Panc1 (cell line): ENCODE results near the gene TMSB10. TPM values are rescaled to one million over a fixed set of nuclear protein-coding genes. Genes with fewer than 3 reads are reported as not detected.

ENCODE experiments used
- ATAC-seq: fragments of 200-7000 bp; cut with Tn5 transposase; 2 replicates; pipeline ENCODE4 v1.9.1; 2020; ENCODE audit warnings: mild to moderate bottlenecking, moderate library complexity
- BruUV-seq: library from RNA; stranded (reverse); fragments of 400-500 nt; replicated peaks from 2 replicates; lab custom pipeline; 2021; lab: Mats Ljungman, UMichigan
- CTCF ChIA-PET: fragments of 300-600 bp; sonication (Branson Sonifier 250); formaldehyde crosslinking; loops from one replicate; lab custom pipeline; 2022; ENCODE audit warnings: antibody characterized with exemption; lab: Charles Lee
- POLR2A ChIA-PET: fragments of 300-600 bp; sonication (Branson Sonifier 250); formaldehyde crosslinking; loops from one replicate; lab custom pipeline; 2022; ENCODE audit warnings: antibody characterized with exemption; lab: Charles Lee
- DNase-seq: peaks from one replicate; pipeline ENCODE4 v3.0.0-alpha.2; 2010; ENCODE audit warnings: low read depth, low spot score
- H3K27ac ChIP-seq: 2 replicates; pipeline ENCODE4 v1.5.1; 2011; ENCODE audit warnings: mild to moderate bottlenecking, low read length, inconsistent platforms
- H3K27me3 ChIP-seq: fragments of 200-500 bp; sonication (Bioruptor generic); 2 replicates; pipeline ENCODE4 v1.6.0; 2014; ENCODE audit warnings: low read length, inconsistent platforms; ENCODE audit not compliant: control insufficient read depth, insufficient read depth
- H3K36me3 ChIP-seq: fragments of 200-500 bp; sonication (Bioruptor generic); 2 replicates; pipeline ENCODE4 v1.5.1; 2014; ENCODE audit warnings: inconsistent platforms, mild to moderate bottlenecking, low read length, moderate library complexity; ENCODE audit not compliant: control insufficient read depth, insufficient read depth
- H3K4me1 ChIP-seq: 2 replicates; pipeline ENCODE4 v1.5.1; 2011; ENCODE audit warnings: inconsistent platforms, mild to moderate bottlenecking, low read length, moderate library complexity; ENCODE audit not compliant: control insufficient read depth, insufficient read depth
- H3K4me3 ChIP-seq, 2 experiments: 2 replicates each; pipeline ENCODE4 v1.5.1; 2011 to 2012; ENCODE audit warnings: low read depth in 2 of 2, low read length in 2 of 2, mild to moderate bottlenecking in 2 of 2, inconsistent platforms in 1 of 2, moderate library complexity in 1 of 2
- H3K9me3 ChIP-seq: fragments of 200-500 bp; sonication (Bioruptor generic); 2 replicates; pipeline ENCODE4 v1.5.1; 2014; ENCODE audit warnings: low read depth, mild to moderate bottlenecking, inconsistent platforms, low read length, moderate library complexity; ENCODE audit not compliant: control insufficient read depth, insufficient read depth
- CTCF ChIP-seq: fragments of 450-650 bp; IDR thresholded peaks from 2 replicates; pipeline ENCODE4 v1.5.1; 2017; ENCODE audit warnings: mild to moderate bottlenecking
- POLR2AphosphoS5 ChIP-seq: IDR thresholded peaks from 2 replicates; pipeline ENCODE4 v1.6.1; 2012; ENCODE audit warnings: mild to moderate bottlenecking, low read depth, low read length, moderate library complexity
- REST ChIP-seq, 2 experiments: IDR thresholded peaks; 2 replicates each; pipeline ENCODE4 v1.6.1; 2011 to 2012; ENCODE audit warnings: low read depth in 2 of 2, control low read depth in 1 of 2, low read length in 1 of 2, mild to moderate bottlenecking in 1 of 2, moderate library complexity in 1 of 2; ENCODE audit not compliant: insufficient read depth in 1 of 2
- SIN3A ChIP-seq: IDR thresholded peaks from 2 replicates; pipeline ENCODE4 v1.6.1; 2012; ENCODE audit warnings: low read depth, mild to moderate bottlenecking, low read length, moderate library complexity, borderline replicate concordance; ENCODE audit not compliant: insufficient read depth
- TCF7L2 ChIP-seq: IDR thresholded peaks from 2 replicates; pipeline ENCODE4 v1.6.1; 2011; ENCODE audit warnings: mild to moderate bottlenecking, low read depth, low read length, inconsistent platforms
- in situ Hi-C: cut with HindIII; loops from 2 replicates; pipeline ENCODE4 v1.10.0; 2016; ENCODE audit warnings: low sequenced_read_pairs, low pct_unique_long_range_greater_than_20kb
- intact Hi-C: fragments of 100-400 bp; cut with micrococcal nuclease; formaldehyde crosslinking; loops from one replicate; pipeline ENCODE4 v1.10.0; 2022; ENCODE audit not compliant: unreplicated experiment
- total RNA-seq: library from RNA; stranded (reverse); gene quantifications from one replicate; pipeline ENCODE4 v1.2.1, GENCODE V29; 2021; ENCODE audit not compliant: unreplicated experiment

The TMSB10 gene
- total RNA-seq, 1 experiment from 2014 or later, result 1,916 TPM

- no peak overlapping the region for H3K4me3 ChIP-seq
- no peaks in the 10 kb centered on the region for H3K9me3 ChIP-seq
- DNase-seq, result no peak
- TF ChIP-seq TCF7L2, result no peak
- no peak for TF ChIP-seq POLR2AphosphoS5
- no peak for TF ChIP-seq SIN3A
- no peak for TF ChIP-seq REST (IDR thresholded peaks at IDR 0.05; ENCODE audit: insufficient read depth in 1 of 2, low read depth in 2 of 2, low read length in 1 of 2)
- no peak for TF ChIP-seq CTCF
- in situ Hi-C loops, result no loop called here
- no TSS peak for BruUV-seq
- POLR2A ChIA-PET, result no interaction called here
- CTCF ChIA-PET, result no interaction called here
- peaks cover 12% of the 10 kb centered on the region for H3K4me1 ChIP-seq
- peaks cover 21% of the 10 kb centered on the region for H3K27me3 ChIP-seq
- no peak overlapping the region for H3K27ac ChIP-seq
- intact Hi-C loops, result no loop called here
- no peak for ATAC-seq
- no peaks in the 10 kb centered on the region for H3K36me3 ChIP-seq
Measured at GRCh38 chr2:84878896-84879583, 26.4 kb upstream of the TMSB10 start.

GRCh38 chr2:84879584-84880394, 25.7 kb upstream of the TMSB10 start:
- Histone ChIP-seq H3K9me3 (no peaks in the 10 kb centered on the region), H3K27ac (no peak overlapping the region), H3K4me3 (peak overlapping the region; percentile 46 to 78), H3K27me3 (peaks cover 21% of the 10 kb centered on the region), H3K4me1 (peaks cover 12% of the 10 kb centered on the region), H3K36me3 (no peaks in the 10 kb centered on the region)
- intact Hi-C loops, result loop anchor here (5.0 kb wide), 1 partner anchor 382 kb away; no protein-coding TSS in a partner anchor
- ATAC-seq (peak; percentile 23; the same call in 1 of the 2 replicates), DNase-seq (no peak)
- POLR2A ChIA-PET, result no interaction called here
- no peak for TF ChIP-seq REST (IDR thresholded peaks at IDR 0.05; ENCODE audit: insufficient read depth in 1 of 2, low read depth in 2 of 2, low read length in 1 of 2)
- no peak for TF ChIP-seq TCF7L2
- no peak for TF ChIP-seq CTCF
- no peak for TF ChIP-seq POLR2AphosphoS5
- TF ChIP-seq SIN3A, result no peak
- no TSS peak for BruUV-seq
- CTCF ChIA-PET, result interaction anchor here (0.5 kb wide), 1 partner anchor 16 kb away, joined by 5 read pairs; no protein-coding TSS in a partner anchor
- in situ Hi-C loops, result no loop called here
